GM21529 (cell line): ENCODE measurements around the gene DNM2.

Source experiments
- ATAC-seq: cut with Tn5 transposase; IDR thresholded peaks from one replicate; pipeline ENCODE4 v1.9.1; 2021; ENCODE audit not compliant: unreplicated experiment

DNM2 gene

GRCh38 chr19:10690341-10690781 lies 27.5 kb upstream of the DNM2 start:
- ATAC-seq, result no peak

GRCh38 chr19:10691178-10691881 lies 26.5 kb upstream of the DNM2 start:
- no peak for ATAC-seq

GRCh38 chr19:10691883-10692282 lies 26.0 kb upstream of the DNM2 start:
- ATAC-seq, result no peak

GRCh38 chr19:10692673-10693264 lies 25.1 kb upstream of the DNM2 start:
- ATAC-seq, result no peak

GRCh38 chr19:10694706-10695307 lies 23.1 kb upstream of the DNM2 start:
- no peak for ATAC-seq

- peak; percentile 55 for ATAC-seq
Observed at GRCh38 chr19:10695401-10696398, 22.2 kb upstream of the DNM2 start.

GRCh38 chr19:10699650-10700335 lies 18.1 kb upstream of the DNM2 start:
- no peak for ATAC-seq

GRCh38 chr19:10701955-10702525 lies 15.8 kb upstream of the DNM2 start:
- ATAC-seq, result no peak

GRCh38 chr19:10706990-10707389 lies 10.9 kb upstream of the DNM2 start:
- no peak for ATAC-seq

- ATAC-seq, result no peak
Observed at GRCh38 chr19:10707440-10707839, 10.4 kb upstream of the DNM2 start.

GRCh38 chr19:10708291-10708690 lies 9.6 kb upstream of the DNM2 start:
- no peak for ATAC-seq

- ATAC-seq, result no peak
Observed at GRCh38 chr19:10712045-10712444, 5.8 kb upstream of the DNM2 start.

GRCh38 chr19:10712754-10713153 lies 5.1 kb upstream of the DNM2 start:
- ATAC-seq, result no peak

GRCh38 chr19:10713317-10713716 lies 4.6 kb upstream of the DNM2 start:
- no peak for ATAC-seq

GRCh38 chr19:10717054-10717355 lies 874 bp upstream of the DNM2 start:
- no peak for ATAC-seq

GRCh38 chr19:10718205-10719196 lies 622 bp downstream of the DNM2 start:
- ATAC-seq, result no peak

GRCh38 chr19:10719466-10719961 lies 1.6 kb downstream of the DNM2 start:
- no peak for ATAC-seq

GRCh38 chr19:10720607-10721125 lies 2.8 kb downstream of the DNM2 start:
- no peak for ATAC-seq

- ATAC-seq, result no peak
Observed at GRCh38 chr19:10723591-10723990, 5.7 kb downstream of the DNM2 start.
